HEK293 (cell line): Measurements from ENCODE around the gene NCOR1.

Source experiments
- CTCF ChIA-PET: fragments of 350-600 bp; formaldehyde crosslinking; extraction: SDS; loops from one replicate; lab custom pipeline; 2021; ENCODE audit warnings: antibody characterized with exemption; lab: Yijun Ruan, JAX
- POLR2A ChIA-PET: fragments of 300-600 bp; formaldehyde crosslinking; extraction: SDS; loops from one replicate; lab custom pipeline; 2020; ENCODE audit warnings: antibody characterized with exemption, inconsistent platforms; lab: Yijun Ruan, JAX
- H3K27ac ChIP-seq: fragments of 200-500 bp; sonication (Bioruptor generic); 2 replicates; pipeline ENCODE4 v1.5.1; 2014; ENCODE audit warnings: low read depth, low read length, control low read depth, inconsistent platforms; ENCODE audit errors: extremely low read depth
- H3K36me3 ChIP-seq, 2 experiments: fragments of 200-500 bp in 1 of 2; sonication (Bioruptor generic) in 1 of 2; 1 replicate in 1 of 2; 2 replicates in 1 of 2; pipeline ENCODE4 v1.5.1; 2014 to 2017; ENCODE audit warnings: inconsistent platforms in 2 of 2, low read length in 2 of 2; ENCODE audit not compliant: control insufficient read depth in 2 of 2, insufficient read depth in 1 of 2
- H3K4me1 ChIP-seq: fragments of 200-500 bp; sonication (Bioruptor generic); 2 replicates; pipeline ENCODE4 v1.5.1; 2014; ENCODE audit warnings: mild to moderate bottlenecking, low read length, inconsistent platforms; ENCODE audit not compliant: control insufficient read depth, insufficient read depth
- H3K4me3 ChIP-seq: 2 replicates; pipeline ENCODE4 v1.5.1; 2011; ENCODE audit warnings: low read depth, mild to moderate bottlenecking, control low read depth, low read length, moderate library complexity
- H3K9me3 ChIP-seq: fragments of 200-500 bp; sonication (Bioruptor generic); 2 replicates; pipeline ENCODE4 v1.5.1; 2014; ENCODE audit warnings: low read depth, low read length, inconsistent platforms; ENCODE audit not compliant: control insufficient read depth, insufficient read depth
- AEBP2 ChIP-seq: fragments of 450-650 bp; formaldehyde crosslinking; IDR thresholded peaks from 2 replicates; pipeline ENCODE4 v1.5.1; 2016; ENCODE audit warnings: missing biosample characterization, missing genetic modification characterization, borderline replicate concordance
- EGR2 ChIP-seq: fragments of 450-650 bp; formaldehyde crosslinking; IDR thresholded peaks from 2 replicates; pipeline ENCODE4 v1.5.1; 2016; ENCODE audit warnings: low read depth, missing biosample characterization, missing genetic modification characterization
- GLIS2 ChIP-seq: fragments of 450-650 bp; formaldehyde crosslinking; IDR thresholded peaks from 2 replicates; pipeline ENCODE4 v1.5.1; 2016; ENCODE audit warnings: missing biosample characterization, missing genetic modification characterization
- KLF16 ChIP-seq: fragments of 450-650 bp; formaldehyde crosslinking; IDR thresholded peaks from 2 replicates; pipeline ENCODE4 v1.5.1; 2017; ENCODE audit warnings: missing biosample characterization, missing genetic modification characterization
- KLF9 ChIP-seq: fragments of 450-650 bp; formaldehyde crosslinking; IDR thresholded peaks from 2 replicates; pipeline ENCODE4 v1.5.1; 2016; ENCODE audit warnings: missing biosample characterization, missing genetic modification characterization, low read depth
- RBAK ChIP-seq: fragments of 450-650 bp; formaldehyde crosslinking; IDR thresholded peaks from 2 replicates; pipeline ENCODE4 v1.5.1; 2016; ENCODE audit warnings: missing biosample characterization, missing genetic modification characterization
- WT1 ChIP-seq: fragments of 450-650 bp; formaldehyde crosslinking; IDR thresholded peaks from 2 replicates; pipeline ENCODE4 v1.5.1; 2016; ENCODE audit warnings: missing biosample characterization, missing genetic modification characterization
- ZBTB21 ChIP-seq: fragments of 450-650 bp; formaldehyde crosslinking; IDR thresholded peaks from 2 replicates; pipeline ENCODE4 v1.5.1; 2017; ENCODE audit warnings: missing biosample characterization, missing genetic modification characterization
- ZBTB26 ChIP-seq: fragments of 450-650 bp; formaldehyde crosslinking; optimal IDR thresholded peaks from 2 replicates; pipeline ENCODE3; 2016; ENCODE audit warnings: missing biosample characterization, mild to moderate bottlenecking, missing genetic modification characterization
- ZBTB8A ChIP-seq: fragments of 450-650 bp; formaldehyde crosslinking; IDR thresholded peaks from 2 replicates; pipeline ENCODE4 v1.5.1; 2016; ENCODE audit warnings: missing biosample characterization, missing genetic modification characterization
- ZEB2 ChIP-seq: fragments of 450-650 bp; formaldehyde crosslinking; IDR thresholded peaks from 2 replicates; pipeline ENCODE4 v1.5.1; 2016; ENCODE audit warnings: missing biosample characterization, missing genetic modification characterization
- ZFP69B ChIP-seq: fragments of 450-650 bp; formaldehyde crosslinking; IDR thresholded peaks from 2 replicates; pipeline ENCODE4 v1.5.1; 2016; ENCODE audit warnings: missing biosample characterization, missing genetic modification characterization
- ZNF16 ChIP-seq: fragments of 450-650 bp; formaldehyde crosslinking; IDR thresholded peaks from 2 replicates; pipeline ENCODE4 v1.5.1; 2016; ENCODE audit warnings: low read depth, missing biosample characterization, missing genetic modification characterization
- ZNF2 ChIP-seq: fragments of 450-650 bp; formaldehyde crosslinking; IDR thresholded peaks from 2 replicates; pipeline ENCODE4 v1.5.1; 2016; ENCODE audit warnings: missing biosample characterization, missing genetic modification characterization
- ZNF223 ChIP-seq: fragments of 450-650 bp; formaldehyde crosslinking; IDR thresholded peaks from 2 replicates; pipeline ENCODE4 v1.5.1; 2016; ENCODE audit warnings: missing biosample characterization, missing genetic modification characterization
- ZNF239 ChIP-seq: fragments of 450-650 bp; formaldehyde crosslinking; IDR thresholded peaks from 2 replicates; pipeline ENCODE4 v1.5.1; 2016; ENCODE audit warnings: missing biosample characterization, missing genetic modification characterization
- ZNF248 ChIP-seq: fragments of 450-650 bp; formaldehyde crosslinking; IDR thresholded peaks from 2 replicates; pipeline ENCODE4 v1.5.1; 2017; ENCODE audit warnings: missing biosample characterization, missing genetic modification characterization
- ZNF280D ChIP-seq: fragments of 450-650 bp; formaldehyde crosslinking; IDR thresholded peaks from 2 replicates; pipeline ENCODE4 v1.5.1; 2016; ENCODE audit warnings: missing biosample characterization, missing genetic modification characterization
- ZNF350 ChIP-seq: fragments of 450-650 bp; formaldehyde crosslinking; IDR thresholded peaks from 2 replicates; pipeline ENCODE4 v1.5.0; 2017; ENCODE audit warnings: missing biosample characterization, mild to moderate bottlenecking, missing genetic modification characterization
- ZNF433 ChIP-seq: fragments of 450-650 bp; formaldehyde crosslinking; IDR thresholded peaks from 2 replicates; pipeline ENCODE4 v1.5.1; 2016; ENCODE audit warnings: missing biosample characterization, missing genetic modification characterization, low read depth
- ZNF48 ChIP-seq: fragments of 450-650 bp; formaldehyde crosslinking; IDR thresholded peaks from 2 replicates; pipeline ENCODE4 v1.5.1; 2016; ENCODE audit warnings: missing biosample characterization, missing genetic modification characterization
- ZNF544 ChIP-seq: fragments of 450-650 bp; formaldehyde crosslinking; IDR thresholded peaks from 2 replicates; pipeline ENCODE4 v1.5.0; 2017; ENCODE audit warnings: missing biosample characterization, missing genetic modification characterization
- ZNF580 ChIP-seq: fragments of 450-650 bp; formaldehyde crosslinking; IDR thresholded peaks from 2 replicates; pipeline ENCODE4 v1.5.1; 2016; ENCODE audit warnings: missing biosample characterization, missing genetic modification characterization
- ZNF585B ChIP-seq: fragments of 450-650 bp; formaldehyde crosslinking; IDR thresholded peaks from 2 replicates; pipeline ENCODE4 v1.5.1; 2016; ENCODE audit warnings: missing biosample characterization, missing genetic modification characterization
- ZNF600 ChIP-seq: fragments of 450-650 bp; formaldehyde crosslinking; IDR thresholded peaks from 2 replicates; pipeline ENCODE4 v1.5.1; 2016; ENCODE audit warnings: missing biosample characterization, missing genetic modification characterization
- ZNF624 ChIP-seq: fragments of 450-650 bp; formaldehyde crosslinking; IDR thresholded peaks from 2 replicates; pipeline ENCODE4 v1.5.1; 2017; ENCODE audit warnings: missing biosample characterization, missing genetic modification characterization
- ZNF701 ChIP-seq: fragments of 450-650 bp; formaldehyde crosslinking; IDR thresholded peaks from 2 replicates; pipeline ENCODE4 v1.5.1; 2016; ENCODE audit warnings: missing biosample characterization, missing genetic modification characterization
- ZNF837 ChIP-seq: fragments of 450-650 bp; formaldehyde crosslinking; IDR thresholded peaks from 2 replicates; pipeline ENCODE4 v1.5.1; 2016; ENCODE audit warnings: missing biosample characterization, missing genetic modification characterization
- ZSCAN30 ChIP-seq: fragments of 450-650 bp; IDR thresholded peaks from 2 replicates; pipeline ENCODE4 v1.5.1; 2018; ENCODE audit warnings: missing biosample characterization, mild to moderate bottlenecking, missing genetic modification characterization, moderate library complexity

Gene NCOR1

GRCh38 chr17:16080366-16080765 is 135.0 kb downstream of the NCOR1 start (continued):
- TF ChIP-seq ZSCAN30: no peak
- no peak for TF ChIP-seq ZNF600 (tag by site-specific recombination)
- TF ChIP-seq, all 188 proteins: peak for 0

GRCh38 chr17:16075949-16076348 is 139.4 kb downstream of the NCOR1 start:
- Histone ChIP-seq H3K4me1 (peaks cover 8% of the 10 kb centered on the region), H3K9me3 (no peaks in the 10 kb centered on the region), H3K4me3 (no peak overlapping the region), H3K36me3 (peaks cover 46 to 72% of the 10 kb centered on the region in 2 experiments), H3K27ac (no peak overlapping the region)
- TF ChIP-seq ZNF239 (tag by site-specific recombination) (no peak), ZNF624 (no peak), ZBTB21 (tag by site-specific recombination) (no peak), ZNF223 (tag by site-specific recombination) (no peak), ZNF585B (no peak), KLF9 (no peak), ZFP69B (tag by site-specific recombination) (no peak), ZNF248 (no peak), ZBTB26 (tag by site-specific recombination) (no peak), ZNF48 (tag by site-specific recombination) (no peak), EGR2 (tag by site-specific recombination) (no peak), ZNF350 (tag by site-specific recombination) (no peak), ZNF837 (tag by site-specific recombination) (no peak)
- ChIA-PET CTCF (interaction anchor here (1.2 kb wide), 1 partner anchor 16 kb away, joined by 3 read pairs; no protein-coding TSS in a partner anchor), POLR2A (no interaction called here)

GRCh38 chr17:16074423-16074822 is 140.9 kb downstream of the NCOR1 start:
- CTCF ChIA-PET: interaction anchor here (0.6 to 1.0 kb wide), 2 partner anchors 14 to 264 kb away, joined by 3 to 4 read pairs; no protein-coding TSS in a partner anchor
- peaks cover 48 to 76% of the 10 kb centered on the region in 2 experiments for H3K36me3 ChIP-seq

More at GRCh38 chr17:16074423-16074822, 140.9 kb downstream of the NCOR1 start:
- peaks cover 8% of the 10 kb centered on the region for H3K4me1 ChIP-seq
- no peak overlapping the region for H3K4me3 ChIP-seq
- POLR2A ChIA-PET: no interaction called here
- H3K27ac ChIP-seq: no peak overlapping the region
- TF ChIP-seq ZNF2 (tag by site-specific recombination): no peak
- no peak for TF ChIP-seq ZNF544 (tag by site-specific recombination)
- TF ChIP-seq AEBP2: no peak
- TF ChIP-seq ZNF701 (tag by site-specific recombination): no peak
- no peak for TF ChIP-seq ZNF580
- no peak for TF ChIP-seq KLF16 (tag by site-specific recombination)
- TF ChIP-seq ZNF16: no peak
- TF ChIP-seq ZNF280D (tag by site-specific recombination): no peak
- no peak for TF ChIP-seq GLIS2 (tag by site-specific recombination)
- no peak for TF ChIP-seq ZBTB8A
- TF ChIP-seq ZNF433 (tag by site-specific recombination): no peak
- no peak for TF ChIP-seq ZEB2
- TF ChIP-seq WT1 (tag by site-specific recombination): no peak
- TF ChIP-seq ZNF223 (tag by site-specific recombination): no peak
- TF ChIP-seq ZNF350 (tag by site-specific recombination): no peak
- no peak for TF ChIP-seq RBAK (tag by site-specific recombination)
- no peaks in the 10 kb centered on the region for H3K9me3 ChIP-seq
